K562 (cell line): ENCODE data around the gene SLC22A23. TPM values are rescaled to one million over a fixed set of nuclear protein-coding genes. Genes with fewer than 3 reads are reported as not detected.

ENCODE experiments used
- BDP1 ChIP-seq: IDR thresholded peaks from 3 replicates; pipeline ENCODE4 v1.6.1; 2011; ENCODE audit not compliant: insufficient read length, insufficient read depth
- BRF1 ChIP-seq: IDR thresholded peaks from 3 replicates; pipeline ENCODE4 v1.6.1; 2011; ENCODE audit warnings: borderline replicate concordance, mild to moderate bottlenecking; ENCODE audit not compliant: insufficient read length; ENCODE audit errors: extremely low read depth
- CCAR2 ChIP-seq: fragments of 200-400 bp; formaldehyde crosslinking; IDR thresholded peaks from 2 replicates; pipeline ENCODE4 v1.6.1; 2017; ENCODE audit warnings: mild to moderate bottlenecking, low read depth, low read length
- CXXC5 ChIP-seq: fragments of 250-450 bp; sonication (Bioruptor Pico); IDR thresholded peaks from 2 replicates; pipeline ENCODE4 v1.8.0; 2022; ENCODE audit warnings: inconsistent platforms, mild to moderate bottlenecking, moderate library complexity
- FOS ChIP-seq: IDR thresholded peaks from 3 replicates; pipeline ENCODE4 v1.6.1; 2011; ENCODE audit not compliant: insufficient read length; ENCODE audit errors: extremely low read depth
- HMG20A ChIP-seq: fragments of 450-650 bp; formaldehyde crosslinking; conservative IDR thresholded peaks from 2 replicates; pipeline ENCODE4 v1.4.0; 2020; ENCODE audit warnings: mild to moderate bottlenecking, mixed read lengths
- JUNB ChIP-seq: fragments of 450-650 bp; formaldehyde crosslinking; conservative IDR thresholded peaks from 2 replicates; pipeline ENCODE4 v1.4.0; 2020; ENCODE audit warnings: mild to moderate bottlenecking
- MAFF ChIP-seq: IDR thresholded peaks from 2 replicates; pipeline ENCODE4 v1.6.1; 2012; ENCODE audit warnings: low read length, improper control_type of control experiment
- NFRKB ChIP-seq: fragments of 450-650 bp; IDR thresholded peaks from 2 replicates; pipeline ENCODE4 v1.6.1; 2016; ENCODE audit warnings: low read depth
- PKNOX1 ChIP-seq: fragments of 450-650 bp; IDR thresholded peaks from 2 replicates; pipeline ENCODE4 v1.6.1; 2016
- RREB1 ChIP-seq: fragments of 250-450 bp; sonication (Bioruptor Pico); IDR thresholded peaks from 2 replicates; pipeline ENCODE4 v1.4.0; 2020
- U2AF1 ChIP-seq: fragments of 200-400 bp; formaldehyde crosslinking; optimal IDR thresholded peaks from 2 replicates; pipeline ENCODE3; 2017; ENCODE audit warnings: mild to moderate bottlenecking, low read depth, low read length, moderate library complexity
- USF2 ChIP-seq: sonication (generic); formaldehyde crosslinking; IDR thresholded peaks from 2 replicates; pipeline ENCODE4 v1.5.0; 2020; ENCODE audit warnings: missing genetic modification reagents
- XRCC4 ChIP-seq: IDR thresholded peaks from one replicate; pipeline ENCODE4 v1.6.1; 2011; ENCODE audit not compliant: insufficient read depth, insufficient read length; ENCODE audit errors: extremely low read depth
- ZBTB26 ChIP-seq: fragments of 450-650 bp; formaldehyde crosslinking; IDR thresholded peaks from 2 replicates; pipeline ENCODE4 v1.4.0; 2022; ENCODE audit warnings: missing genetic modification characterization
- ZFX ChIP-seq: sonication (generic); formaldehyde crosslinking; IDR thresholded peaks from 2 replicates; pipeline ENCODE4 v1.8.0; 2022; ENCODE audit warnings: mild to moderate bottlenecking, missing genetic modification reagents, moderate library complexity
- ZNF395 ChIP-seq: fragments of 200-800 bp; sonication (Bioruptor generic); IDR thresholded peaks from 2 replicates; pipeline ENCODE4 v1.6.1; 2017; ENCODE audit warnings: missing genetic modification characterization, missing compliant biosample characterization
- ZNF436 ChIP-seq: fragments of 250-450, 450-650 bp; sonication (Bioruptor Pico); formaldehyde crosslinking; IDR thresholded peaks from 2 replicates; pipeline ENCODE4 v1.7.0; 2020; ENCODE audit warnings: mild to moderate bottlenecking
- polyA plus RNA-seq, 8 experiments: library from polyadenylated mRNA; depleted of rRNA in 4 of 8; stranded (reverse) in 5 of 8; unstranded in 3 of 8; fragments of >200 nt; fragmentation: Nextera tagmentation in 2 of 8; fragmentation: Illumina TruSeq in 1 of 8; extraction: Ambion mirVana in 2 of 8; extraction: Trizol in 1 of 8; gene quantifications; 2 replicates each; pipeline versions ENCODE4 v1.2.1 to v1.2.3, GENCODE V29; 2011 to 2014; ENCODE audit warnings: inconsistent platforms in 1 of 8, missing spikeins in 1 of 8
- total RNA-seq, 7 experiments: library from RNA; depleted of rRNA in 6 of 7; stranded (reverse); fragments of >200 nt in 6 of 7; fragmentation: Illumina TruSeq in 2 of 7; extraction: Trizol in 2 of 7; gene quantifications; 2 replicates each; pipeline versions ENCODE4 v1.2.1 to v1.2.3, GENCODE V29; 2011 to 2021; ENCODE audit warnings: low replicate concordance in 1 of 7

The SLC22A23 gene
- total and polyA plus RNA-seq, 9 of the 15 experiments (the other 6 are each of a cell fraction or from before 2014, with no cell fraction given) = 0.30 to 8.7 (median 2.5) TPM

- TF ChIP-seq RREB1 (CRISPR knock-in tag) (no peak), JUNB (no peak), ZNF395 (CRISPR knock-in tag) (no peak), FOS (no peak), U2AF1 (no peak), MAFF (no peak), ZNF436 (no peak), XRCC4 (no peak), ZBTB26 (CRISPR knock-in tag) (no peak), USF2 (CRISPR knock-in tag) (no peak), PKNOX1 (no peak), ZFX (peak; percentile 35), CCAR2 (no peak), BDP1 (no peak), BRF1 (no peak), CXXC5 (peak; percentile 69), NFRKB (no peak), HMG20A (CRISPR knock-in tag) (no peak)
Observed at GRCh38 chr6:3228771-3229565, 227.9 kb downstream of the SLC22A23 start (continued).
